ENCODE results near the gene GABPB2.

Gene GABPB2

GRCh38 chr1:151060657-151061421 lies 9.7 kb upstream of the GABPB2 start (continued):
- TF ChIP-seq ZNF558 (tag by site-specific recombination; IDR thresholded peaks at IDR 0.05) = no peak
- TF ChIP-seq ZNF148 (tag by site-specific recombination; IDR thresholded peaks at IDR 0.05; ENCODE audit: borderline replicate concordance) = no peak
- TF ChIP-seq ZNF433 (tag by site-specific recombination; IDR thresholded peaks at IDR 0.05; ENCODE audit: low read depth) = no peak
- TF ChIP-seq SP2 (tag by site-specific recombination; IDR thresholded peaks at IDR 0.05) = no peak
- peak; percentile 80 for TF ChIP-seq ZBTB17 (tag by site-specific recombination; IDR thresholded peaks at IDR 0.05)
- TF ChIP-seq ZNF639 (tag by site-specific recombination; IDR thresholded peaks at IDR 0.05) = no peak
- TF ChIP-seq ZNF621 (tag by site-specific recombination; IDR thresholded peaks at IDR 0.05) = no peak
- peak; percentile 27; the same call in 1 of the 2 replicates for TF ChIP-seq CTCF (tag by site-specific recombination; IDR thresholded peaks at IDR 0.05)
- TF ChIP-seq ZNF624 (tag by site-specific recombination; IDR thresholded peaks at IDR 0.05) = no peak
- TF ChIP-seq ZNF645 (tag by site-specific recombination; IDR thresholded peaks at IDR 0.05) = no peak
- TF ChIP-seq SCRT2 (tag by site-specific recombination; IDR thresholded peaks at IDR 0.05) = no peak
- TF ChIP-seq HOXA7 (CRISPR knock-in tag; IDR thresholded peaks at IDR 0.05; ENCODE audit: borderline replicate concordance) = no peak
- TF ChIP-seq ZNF837 (tag by site-specific recombination; IDR thresholded peaks at IDR 0.05) = no peak
- TF ChIP-seq ZBTB48 (tag by site-specific recombination; IDR thresholded peaks at IDR 0.05) = no peak
- TF ChIP-seq PATZ1 (tag by site-specific recombination; IDR thresholded peaks at IDR 0.05) = peak; percentile 66
- peak; percentile 74 for TF ChIP-seq ZNF335 (tag by site-specific recombination; conservative IDR thresholded peaks at IDR 0.05)
- no peak for TF ChIP-seq OVOL3 (tag by site-specific recombination; IDR thresholded peaks at IDR 0.05)
- TF ChIP-seq ZNF398 (tag by site-specific recombination; IDR thresholded peaks at IDR 0.05) = peak; percentile 17; the same call in 1 of the 2 replicates
- TF ChIP-seq IKZF3 (tag by site-specific recombination; IDR thresholded peaks at IDR 0.05) = peak; percentile 79
- no peak for TF ChIP-seq ZNF416 (tag by site-specific recombination; IDR thresholded peaks at IDR 0.05)
- no peak for TF ChIP-seq PRDM4 (tag by site-specific recombination; IDR thresholded peaks at IDR 0.05)

Measured in HEK293 (cell line).